Islet precursor cell (in vitro differentiated cells): ENCODE measurements around the gene GLP1R.
"Not testable (repeated sequence)": the region's sequence is repeated elsewhere in the genome, so short reads cannot be mapped to it uniquely, and the experiment has no call there.

ENCODE experiments used
- DNase-seq: peaks from one replicate; pipeline ENCODE4 v3.0.0-alpha.2; 2018

Gene GLP1R

DNA sequence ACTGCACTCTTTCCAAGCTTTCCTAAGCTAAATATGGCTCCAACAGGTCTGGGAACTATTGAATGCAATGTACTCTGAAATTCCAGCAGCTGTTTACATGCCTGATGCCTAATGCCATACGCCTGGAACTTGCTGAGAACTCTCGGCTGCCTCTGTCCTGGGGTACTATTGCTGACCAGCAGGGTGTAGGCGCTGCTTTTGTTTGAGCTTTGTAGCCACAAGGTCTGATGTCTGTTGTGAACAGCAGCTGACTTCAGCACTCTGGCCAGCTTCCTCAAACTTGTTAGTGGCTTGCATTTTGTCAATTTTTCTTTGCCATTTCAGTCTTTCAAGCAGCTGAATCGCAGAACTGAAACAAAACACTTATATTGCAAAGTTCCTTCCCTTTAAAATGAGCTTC lies 39.8 kb downstream of the GLP1R start:
- DNase-seq = peak; percentile 93

DNA sequence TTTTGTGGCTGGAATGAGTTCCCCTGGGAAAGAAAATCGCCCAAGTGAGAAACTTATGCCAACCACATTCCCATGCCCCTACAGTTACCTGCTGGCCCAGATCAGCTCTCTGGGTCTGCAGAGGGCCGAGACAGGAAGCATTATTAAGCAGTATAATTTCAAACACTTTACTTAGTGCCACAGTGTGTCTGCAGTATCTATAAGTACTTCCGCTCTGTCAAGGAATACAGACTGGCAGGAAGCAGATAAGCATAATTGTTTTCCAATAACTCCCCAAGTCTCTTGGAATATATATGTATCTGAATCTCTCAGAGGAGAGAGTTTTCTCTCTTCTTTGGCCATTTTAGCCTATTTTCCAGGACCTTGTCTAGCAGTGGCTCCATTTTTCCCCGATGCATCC lies 41.5 kb downstream of the GLP1R start:
- DNase-seq = no peak

DNA sequence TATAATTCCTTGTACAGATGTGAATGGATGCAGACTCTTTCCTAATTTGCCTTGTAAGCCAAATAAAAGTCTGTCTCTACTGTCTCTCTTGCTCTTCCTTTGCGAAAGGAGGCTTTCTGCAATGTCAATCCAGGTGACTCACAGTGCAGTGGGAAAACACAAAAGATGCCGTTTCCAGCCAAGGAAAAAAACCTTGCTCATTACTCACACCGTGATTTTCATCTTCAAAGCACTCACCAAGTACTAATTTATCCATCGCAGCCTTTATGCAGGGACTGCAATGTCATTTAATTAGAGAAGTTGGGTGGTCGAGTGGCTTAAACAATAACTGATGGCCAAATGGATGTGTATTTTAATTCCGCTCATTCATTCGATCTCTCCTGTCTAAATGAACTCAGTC lies 42.6 kb downstream of the GLP1R start:
- DNase-seq = no peak

DNA sequence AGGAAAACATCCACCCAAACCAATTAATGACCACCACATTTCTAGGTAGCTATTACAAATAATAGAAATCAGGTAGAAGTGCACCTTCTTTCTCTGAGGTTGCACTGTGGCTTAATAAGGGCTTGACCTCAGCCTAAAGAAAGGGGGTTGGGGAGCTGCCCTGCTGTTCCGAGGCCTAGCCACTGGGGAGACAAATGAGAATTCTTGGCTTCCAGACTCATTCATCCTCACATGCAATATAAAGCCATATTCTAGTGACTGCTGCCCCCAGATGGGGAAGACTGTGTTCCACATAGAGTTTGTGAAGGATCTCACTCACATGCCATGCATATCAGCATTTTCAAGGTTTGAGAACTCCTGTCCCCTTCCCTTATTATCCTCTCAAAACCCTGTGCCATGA lies 43.5 kb downstream of the GLP1R start:
- no peak for DNase-seq

DNA sequence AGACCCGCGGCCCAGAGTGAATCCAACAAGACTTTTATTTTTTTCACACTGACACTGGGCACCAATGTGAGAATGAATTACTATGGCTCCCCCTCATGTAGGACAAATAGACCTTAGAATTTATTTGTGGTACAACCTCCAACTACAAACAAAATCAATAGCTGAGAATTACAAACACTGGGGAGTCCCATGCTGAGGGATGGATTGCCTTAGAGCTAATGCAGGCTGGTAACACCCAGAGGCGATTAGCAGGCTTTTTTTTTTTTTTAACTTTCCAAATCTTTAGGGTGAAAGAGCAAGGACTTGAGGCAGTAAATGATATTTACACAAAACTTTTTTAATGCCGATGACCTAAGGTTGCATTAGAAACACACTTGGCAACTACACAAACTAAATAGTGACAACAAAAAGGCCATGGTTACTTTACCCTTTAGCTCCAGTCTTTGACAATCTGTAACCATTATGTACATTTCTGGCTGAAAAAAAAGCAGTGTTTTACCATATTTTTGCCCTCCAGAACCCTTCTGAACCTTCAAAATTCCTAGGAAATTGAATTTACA lies 44.6 kb downstream of the GLP1R start:
- DNase-seq = no peak

DNA sequence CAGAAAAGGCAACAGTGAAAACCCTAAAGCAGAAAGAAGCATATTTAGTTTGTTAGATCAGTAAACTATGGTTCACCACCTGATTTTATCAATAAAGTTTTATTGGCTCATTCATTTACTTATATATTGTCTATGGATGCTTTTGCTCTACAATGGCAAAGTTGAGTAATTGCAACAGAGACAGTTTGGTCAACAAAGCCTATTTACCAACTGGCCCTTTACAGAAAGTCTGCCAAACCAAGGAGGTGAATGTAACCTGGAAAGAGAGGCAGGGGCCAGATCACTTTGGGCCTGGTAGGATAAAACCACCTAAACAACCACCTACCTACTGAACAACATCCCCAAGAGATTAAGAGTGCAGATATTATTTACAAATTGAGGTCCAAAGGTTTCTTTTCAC lies 47.0 kb downstream of the GLP1R start:
- no peak for DNase-seq

DNA sequence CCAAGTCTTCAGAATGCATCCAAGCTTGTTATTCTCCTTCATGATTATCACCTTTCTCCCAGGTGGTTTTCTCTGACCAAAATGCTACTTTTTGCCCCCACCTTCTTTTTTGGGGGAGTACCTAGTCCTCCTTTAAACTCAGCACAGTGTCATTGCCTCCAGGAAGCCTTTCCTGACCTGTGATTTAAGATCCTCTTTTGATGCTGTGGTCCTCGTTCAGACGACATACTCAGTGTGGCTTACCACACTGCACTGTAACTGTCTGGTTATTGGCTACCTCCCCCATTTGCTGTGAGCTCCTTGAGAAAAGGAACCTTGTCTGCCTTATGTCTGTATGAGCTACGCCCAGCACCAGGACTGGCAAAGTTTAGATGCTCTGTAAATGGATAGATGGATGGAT lies 51.8 kb downstream of the GLP1R start:
- DNase-seq = no peak

DNA sequence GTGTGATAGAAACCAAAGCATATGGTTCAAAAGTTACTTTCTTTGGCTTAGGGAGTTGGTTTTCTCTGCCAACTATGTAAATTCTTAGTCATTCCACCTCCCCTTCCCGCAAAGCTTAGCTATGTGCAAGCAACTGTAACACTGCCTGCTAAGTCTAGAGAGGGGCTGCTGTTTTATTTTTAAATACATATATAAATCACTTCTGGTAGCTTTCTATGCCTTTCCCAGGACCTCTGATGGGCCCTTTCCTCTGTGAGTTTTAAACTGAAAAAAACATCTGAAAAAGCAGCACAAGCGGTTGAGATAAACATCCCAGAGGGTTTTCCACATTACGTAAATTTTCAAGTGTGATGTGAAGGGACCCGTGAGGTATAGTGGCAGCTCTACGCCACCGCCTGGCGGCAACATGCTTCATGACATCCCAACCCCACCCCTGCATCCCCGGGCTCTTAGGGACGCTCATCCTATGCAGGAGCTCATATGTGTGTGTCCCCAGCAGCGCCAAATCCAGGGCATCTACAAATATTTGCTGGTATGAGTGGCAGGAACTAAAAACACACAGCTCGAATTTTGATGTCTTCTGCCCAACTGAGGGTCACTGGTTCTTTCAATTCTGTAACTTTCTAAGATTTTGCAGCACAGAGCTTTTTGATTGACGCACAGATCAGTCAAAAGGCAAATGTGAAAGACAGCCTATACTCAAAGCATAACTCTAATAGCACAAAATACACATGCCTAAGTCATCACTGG lies 53.7 kb downstream of the GLP1R start:
- peak; percentile 82 for DNase-seq

DNA sequence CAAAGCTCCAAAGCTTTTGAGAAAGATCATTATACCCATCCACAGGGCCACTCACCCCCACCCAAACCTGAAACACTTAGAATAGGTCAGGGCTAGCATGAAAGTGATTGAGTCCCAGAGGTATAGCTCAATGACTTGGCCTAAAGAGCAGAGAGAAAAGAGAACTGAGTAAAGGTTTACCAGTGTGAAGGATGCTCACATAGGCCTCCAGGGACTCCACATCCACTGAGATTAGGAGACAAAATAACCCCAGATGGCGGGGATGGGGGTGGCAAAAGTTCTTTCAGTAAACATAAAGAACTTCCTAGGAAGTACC lies 54.2 kb downstream of the GLP1R start:
- no peak for DNase-seq

DNA sequence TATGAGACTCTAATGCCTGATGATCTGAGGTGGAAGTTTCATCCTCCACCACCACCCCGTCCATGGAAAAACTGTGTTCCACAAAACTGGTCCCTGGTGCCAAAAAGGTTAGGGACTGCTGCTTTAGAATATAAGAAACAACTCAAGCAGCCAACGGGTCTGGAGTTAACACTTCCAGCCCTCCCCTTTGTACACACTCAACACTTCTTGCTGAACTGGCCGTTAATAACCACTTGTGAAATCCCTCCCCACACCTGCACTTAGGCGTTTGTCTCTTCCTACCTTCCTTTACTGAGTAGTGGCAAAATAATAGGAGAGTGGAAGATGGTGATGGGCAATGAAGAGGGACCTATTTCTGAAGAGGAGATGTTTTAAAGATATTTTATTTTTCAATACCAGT lies 55.9 kb downstream of the GLP1R start:
- no peak for DNase-seq

DNA sequence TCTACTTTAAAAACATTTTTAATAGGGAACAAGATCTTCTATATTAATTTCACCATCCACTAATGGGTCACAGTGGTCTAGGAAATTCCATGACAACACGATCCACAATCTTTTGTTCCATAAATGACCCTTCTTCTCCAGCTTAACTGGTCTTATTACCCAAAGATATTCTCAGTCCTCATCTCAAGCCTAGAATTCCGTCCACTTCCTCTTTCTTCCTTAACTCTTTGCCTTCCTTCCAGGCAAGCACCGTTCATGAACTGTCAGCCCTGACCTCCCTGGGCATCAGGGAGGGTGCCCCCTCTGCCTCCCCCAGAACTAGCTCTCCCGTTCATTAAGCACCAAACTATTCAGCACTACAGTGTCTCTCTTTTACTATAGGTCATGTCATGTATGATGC lies 58.5 kb downstream of the GLP1R start:
- DNase-seq = no peak

DNA sequence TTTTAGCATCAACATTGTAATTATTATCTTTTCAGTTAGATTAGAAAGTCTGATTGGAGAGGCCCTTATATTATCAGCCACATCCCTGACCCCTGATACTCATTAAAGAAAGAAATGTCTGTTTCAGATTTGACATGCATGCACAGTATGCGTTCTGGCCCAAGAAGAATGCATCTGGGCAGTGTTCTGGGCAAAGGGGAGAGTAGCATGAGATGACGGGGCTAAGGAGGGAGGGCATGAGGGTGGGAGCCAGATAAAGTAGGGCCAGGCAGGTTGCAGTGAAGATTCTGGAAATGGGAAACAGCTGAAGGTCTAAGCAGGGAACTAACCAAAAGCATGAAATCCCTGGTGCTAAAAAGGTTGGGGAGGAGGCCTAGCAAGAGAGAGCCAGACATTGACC lies 59.1 kb downstream of the GLP1R start:
- DNase-seq = no peak

DNA sequence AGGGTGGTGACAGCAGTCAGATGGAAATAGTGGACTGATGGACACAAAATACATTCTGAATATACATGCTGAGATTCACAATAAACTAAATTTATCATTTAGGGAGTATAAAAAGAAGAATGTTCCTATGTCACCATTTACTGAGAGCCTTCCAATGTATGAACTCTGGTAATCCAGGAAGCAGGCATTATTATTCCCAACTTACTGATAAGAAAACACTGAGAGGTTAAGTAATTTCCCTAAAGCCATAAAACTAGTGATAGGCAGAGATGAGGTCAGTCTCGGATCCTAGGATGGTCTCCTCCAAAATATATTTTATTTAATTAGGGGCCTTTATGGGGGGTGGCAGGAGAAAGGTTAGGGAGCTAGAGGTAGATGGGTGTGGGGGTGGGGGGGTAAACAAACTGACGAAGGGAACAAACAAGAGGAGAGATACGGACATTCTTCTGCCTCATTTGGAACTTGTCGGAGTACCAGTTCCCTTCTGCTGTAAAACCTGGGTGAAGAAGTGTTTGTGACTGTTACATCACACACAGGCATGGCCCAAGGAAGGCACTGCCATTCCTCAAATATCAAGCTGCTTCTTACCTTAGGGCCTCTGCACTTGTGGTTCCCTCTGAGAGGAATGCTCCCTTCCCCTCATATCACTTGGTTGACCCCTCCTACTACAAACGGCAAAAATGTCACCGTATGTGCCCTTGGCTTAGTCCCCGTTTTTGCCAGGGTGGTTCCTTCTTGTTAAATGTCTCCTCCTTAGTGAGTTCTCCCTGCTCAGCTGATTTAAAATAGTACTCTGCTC lies 59.7 kb downstream of the GLP1R start:
- DNase-seq = no peak

DNA sequence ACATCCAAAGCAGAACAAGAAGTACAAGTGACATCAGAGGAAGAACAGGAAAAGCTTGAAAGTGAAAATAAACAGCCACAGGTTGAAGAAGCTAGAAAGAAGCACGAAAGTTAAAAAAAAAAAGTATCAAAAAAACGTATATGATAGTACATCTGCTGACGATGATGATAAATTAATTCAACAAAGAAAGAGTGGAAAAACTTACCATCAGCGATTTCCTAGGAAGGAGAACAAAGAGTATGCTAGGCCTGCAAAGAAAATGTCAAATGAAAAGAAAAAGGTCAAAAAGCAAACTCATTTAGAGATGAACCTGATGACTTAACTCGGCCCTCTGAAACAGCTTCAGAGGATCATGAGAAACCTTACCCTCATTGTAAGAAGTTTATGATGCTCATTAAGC lies 62.7 kb downstream of the GLP1R start:
- DNase-seq = no peak

DNA sequence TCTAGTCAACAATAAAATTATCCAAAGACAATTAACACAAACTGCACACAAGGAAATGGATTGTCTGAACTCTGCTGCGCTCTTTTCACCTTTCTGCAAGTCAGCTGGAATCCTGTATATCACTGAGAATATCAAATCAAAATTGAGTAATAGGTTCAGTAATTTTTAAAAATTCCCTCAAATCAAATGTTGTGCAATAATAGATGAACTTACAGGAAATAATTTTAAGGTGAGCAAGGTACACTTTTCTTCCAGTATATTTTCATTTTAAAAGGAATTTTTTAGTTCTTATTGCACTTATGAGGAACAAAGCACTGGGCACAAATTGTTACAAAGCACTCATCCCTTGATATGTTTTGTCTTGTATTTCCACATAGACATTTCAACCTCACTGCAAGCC lies 65.2 kb downstream of the GLP1R start:
- no peak for DNase-seq

DNA sequence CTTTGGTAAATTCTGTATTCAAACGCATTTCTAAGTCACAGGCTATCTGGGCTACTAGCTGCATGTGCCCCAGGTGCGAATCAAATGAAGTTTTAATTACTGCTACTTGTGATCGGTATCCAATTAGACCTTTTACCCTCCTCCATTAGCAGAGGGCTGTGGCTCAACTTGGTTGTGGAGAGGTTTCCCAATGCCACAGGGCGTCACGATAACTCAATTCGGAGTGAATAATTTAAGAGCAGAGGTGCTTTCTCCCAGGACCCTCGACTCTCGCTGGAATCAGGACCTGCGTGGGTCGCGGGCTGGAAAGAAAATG lies 65.8 kb downstream of the GLP1R start:
- no peak for DNase-seq

DNA sequence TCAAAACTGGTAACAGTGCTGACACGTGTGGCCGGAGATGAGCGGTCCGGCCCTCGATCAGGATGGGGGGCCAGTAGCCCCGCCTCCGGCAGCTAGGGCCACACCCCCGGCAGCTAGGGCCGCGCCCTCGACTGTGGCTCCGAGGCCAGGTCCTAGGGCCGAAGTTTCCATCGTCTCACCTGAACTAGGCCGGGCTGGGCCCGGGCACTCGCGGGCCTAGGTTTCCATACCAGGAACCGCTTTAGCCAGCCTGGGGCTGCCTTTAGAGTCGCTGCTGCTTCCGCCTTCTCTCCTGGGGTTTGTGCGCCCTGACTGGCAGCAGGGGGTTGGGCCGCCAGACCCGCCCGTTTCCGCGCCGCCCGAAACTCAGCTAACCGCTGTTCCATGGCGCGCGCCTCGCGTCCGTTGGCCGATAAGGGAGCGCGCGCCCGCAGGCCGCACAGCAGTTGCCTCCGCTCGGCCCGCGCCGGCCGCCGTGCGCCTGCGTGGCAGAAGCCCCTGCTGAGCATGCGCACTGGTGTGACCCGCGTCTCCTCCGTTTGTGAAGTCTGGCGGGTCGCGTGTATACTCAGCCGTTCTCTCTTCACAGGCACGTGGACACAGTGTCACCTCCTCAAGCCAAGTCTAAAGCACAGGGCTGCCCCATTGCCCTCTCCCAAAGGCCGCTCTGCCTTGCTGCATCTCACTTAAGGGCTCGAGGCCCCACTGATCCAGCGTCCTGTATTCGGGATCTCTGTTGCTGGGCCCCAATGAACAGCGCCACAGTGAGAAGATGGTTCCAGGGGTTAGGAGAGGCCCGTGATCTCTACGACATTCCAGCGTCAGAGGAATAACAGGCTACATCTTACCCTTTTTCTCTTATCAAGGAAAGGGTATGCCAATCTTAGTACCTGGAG lies 66.4 kb downstream of the GLP1R start, which contains the start of gene SAYSD1:
SAYSD1 (minus strand) TSS at position 483 of the 896 bp plus-strand sequence; CDS start at position 386, 97 bp downstream.
- DNase-seq = peak; percentile 96

DNA sequence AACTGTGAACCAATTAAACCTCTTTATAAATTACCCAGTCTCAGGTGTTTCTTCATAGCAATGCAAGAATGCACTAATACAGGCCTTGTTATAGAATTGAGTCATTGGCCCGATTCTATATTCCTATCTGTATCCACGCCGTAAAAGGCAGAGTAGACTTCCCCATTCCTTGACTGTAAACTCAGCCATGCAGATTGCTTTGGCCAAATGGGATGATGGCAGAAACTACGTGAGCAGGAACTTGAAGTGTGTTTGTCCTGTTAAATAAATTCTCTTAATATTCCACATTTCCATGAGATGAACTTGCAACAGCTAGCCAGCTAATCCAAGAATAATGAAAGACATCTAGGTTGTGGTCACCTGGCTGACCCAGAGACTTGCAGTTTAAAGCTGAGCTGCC lies 70.3 kb downstream of the GLP1R start:
- DNase-seq = no peak

DNA sequence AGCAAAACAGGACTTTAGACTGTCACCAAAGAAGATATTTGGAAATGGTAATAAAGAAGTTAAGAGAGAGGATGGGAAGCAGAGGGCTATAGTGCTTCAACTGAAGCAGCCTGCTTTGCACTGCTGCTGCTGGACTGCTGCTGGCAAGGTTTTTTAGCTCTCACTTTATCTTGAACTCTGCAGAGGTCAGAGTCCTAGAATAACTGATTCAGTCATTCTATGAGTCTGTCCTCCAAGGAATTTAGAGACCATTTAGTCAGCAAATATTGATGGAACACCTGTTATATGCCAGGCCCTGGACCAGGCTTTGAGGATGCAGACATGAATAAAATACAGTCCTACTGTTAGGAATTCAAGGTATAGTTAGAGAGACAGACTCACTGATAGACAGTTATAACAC lies 75.5 kb downstream of the GLP1R start:
- DNase-seq = no peak

DNA sequence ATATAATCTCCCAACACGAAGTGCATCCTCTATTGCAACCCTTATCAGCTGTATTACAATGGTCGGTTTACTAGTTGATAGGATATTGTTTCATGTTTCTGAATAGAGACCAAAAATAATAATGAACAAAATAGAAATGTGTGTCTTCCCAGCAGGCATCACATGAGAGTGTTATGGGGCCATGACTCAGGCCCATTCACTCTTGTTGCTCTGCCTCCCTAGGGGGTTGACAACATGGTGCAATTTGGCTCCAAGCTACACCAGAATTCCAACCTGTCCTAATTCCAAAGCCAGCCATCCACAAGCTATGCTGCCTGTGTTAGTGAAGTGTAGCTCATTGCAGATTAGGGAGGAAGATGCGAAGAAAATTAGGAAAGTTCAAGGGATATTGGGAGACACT lies 79.5 kb downstream of the GLP1R start:
- DNase-seq = no peak

DNA sequence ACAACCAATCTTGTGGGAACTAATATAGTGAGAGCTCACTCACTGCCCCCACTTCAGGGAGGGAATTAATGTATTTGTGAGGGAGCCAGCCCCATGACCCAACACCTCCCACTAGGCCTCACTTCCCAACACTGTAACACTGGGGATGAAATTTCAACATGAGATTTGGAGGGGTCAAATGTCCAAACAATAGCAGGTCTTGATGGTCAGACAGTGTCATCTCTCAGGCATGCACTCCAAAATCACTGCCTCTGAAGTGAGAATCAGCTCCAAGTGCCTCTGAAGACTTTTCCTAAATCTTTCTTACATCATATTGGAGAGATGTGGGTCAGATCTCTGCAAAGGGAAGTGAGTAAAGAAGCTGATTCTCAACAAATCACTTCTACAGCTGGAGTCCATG lies 80.3 kb downstream of the GLP1R start:
- DNase-seq = no peak

DNA sequence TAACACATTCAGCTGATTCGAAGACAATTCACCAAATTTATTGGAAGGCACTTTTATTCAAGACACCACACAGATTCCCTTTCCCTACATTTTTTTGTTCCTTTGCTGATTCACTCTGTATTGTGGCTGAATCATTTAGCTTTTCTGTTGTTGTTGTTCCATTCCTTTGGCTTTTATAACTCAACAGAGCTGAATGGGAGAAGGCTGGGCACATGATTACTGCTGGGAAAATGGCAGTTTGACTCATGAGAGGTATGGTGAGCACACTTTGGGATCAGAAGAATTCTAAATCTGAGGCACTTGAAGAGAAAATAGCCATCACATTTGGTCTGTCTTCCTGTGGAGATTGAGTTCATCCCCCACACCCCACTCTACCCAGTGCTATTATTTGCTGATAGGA lies 82.1 kb downstream of the GLP1R start:
- DNase-seq = no peak

DNA sequence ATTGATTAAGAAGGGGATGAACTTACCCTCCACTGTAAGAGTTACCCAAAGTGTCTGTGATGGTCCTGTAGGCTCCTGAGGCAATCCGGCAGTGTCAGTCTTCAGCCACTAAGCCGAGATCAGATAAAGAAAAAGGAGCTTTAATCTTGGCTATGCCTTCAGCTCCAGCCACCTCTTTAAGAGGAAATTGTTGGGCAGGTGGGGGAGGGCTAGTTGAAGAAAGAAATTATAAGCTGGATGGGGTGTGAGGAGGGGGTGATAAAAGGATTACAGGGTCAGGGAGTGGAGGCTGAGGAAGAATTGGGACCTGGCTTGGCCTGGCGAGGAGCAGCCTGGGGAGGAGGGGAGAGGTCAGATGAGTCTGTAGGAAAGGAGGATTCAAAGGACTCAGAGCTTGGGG lies 86.2 kb downstream of the GLP1R start:
- not testable (repeated sequence) for DNase-seq
